Tibial nerve (tissue), 4 donors: ENCODE measurements around the gene TRPM1. TPM values are rescaled to one million over a fixed set of nuclear protein-coding genes. Genes with fewer than 3 reads are reported as not detected.
"Not testable (repeated sequence)": the region's sequence is repeated elsewhere in the genome, so short reads cannot be mapped to it uniquely, and the experiment has no call there.

Source experiments
- DNase-seq, 2 donors: peaks; one replicate each; pipeline ENCODE4 v3.0.0-alpha.2; 2019; ENCODE audit warnings: low spot score in 2 of 2
- H3K27ac ChIP-seq, 4 donors: fragments of 200-600 bp; sonication (generic) in 3 of 4; one replicate each; pipeline ENCODE4 v1.5.1; 2017 to 2019; ENCODE audit warnings: mild to moderate bottlenecking in 1 of 4
- H3K27me3 ChIP-seq, 2 donors: fragments of 200-600 bp; sonication (generic) in 1 of 2; one replicate each; pipeline versions ENCODE4 v1.5.1 to v1.6.0; 2017 to 2019
- H3K36me3 ChIP-seq, 3 donors: fragments of 200-600 bp; sonication (generic); one replicate each; pipeline ENCODE4 v1.5.1; 2018 to 2019
- H3K4me1 ChIP-seq, 4 donors: fragments of 200-600 bp; sonication (generic) in 3 of 4; one replicate each; pipeline ENCODE4 v1.5.1; 2017 to 2019
- H3K4me3 ChIP-seq, 4 donors: fragments of 200-600 bp; sonication (generic) in 3 of 4; one replicate each; pipeline ENCODE4 v1.5.1; 2017 to 2019; ENCODE audit warnings: mild to moderate bottlenecking in 1 of 4, moderate library complexity in 1 of 4
- H3K9me3 ChIP-seq, 4 donors: fragments of 200-600 bp; sonication (generic) in 3 of 4; one replicate each; pipeline ENCODE4 v1.5.1; 2017 to 2019
- CTCF ChIP-seq, 5 experiments: fragments of 200-600 bp in 3 of 5; fragments of 450-650 bp in 2 of 5; sonication (generic) in 3 of 5; IDR thresholded peaks; one replicate each; pipeline ENCODE4 v1.5.1; 2016 to 2019; ENCODE audit warnings: antibody characterized with exemption in 5 of 5, mild to moderate bottlenecking in 3 of 5, moderate library complexity in 2 of 5
- EP300 ChIP-seq, 2 donors: sonication (generic); formaldehyde crosslinking; IDR thresholded peaks; one replicate each; pipeline ENCODE4 v1.6.1; 2017; ENCODE audit warnings: antibody characterized with exemption in 2 of 2, mild to moderate bottlenecking in 1 of 2
- POLR2A ChIP-seq, 2 donors: fragments of 450-650 bp; IDR thresholded peaks; one replicate each; pipeline ENCODE4 v1.6.1; 2017; ENCODE audit warnings: antibody characterized with exemption in 2 of 2, mild to moderate bottlenecking in 2 of 2, moderate library complexity in 2 of 2
- WGBS, 2 donors: methylation state at CpG; one replicate each; pipeline ENCODE4 v1.1.5; 2018; 5-methylcytosine and 5-hydroxymethylcytosine counted together
- total RNA-seq, 4 donors: library from RNA; depleted of rRNA; stranded (reverse); fragments of >200 nt; gene quantifications; one replicate each; pipeline ENCODE4 v1.1.0, GENCODE V29; 2016

TRPM1 gene
- total RNA-seq, 4 donors from 2014 or later, result not detected

DNA sequence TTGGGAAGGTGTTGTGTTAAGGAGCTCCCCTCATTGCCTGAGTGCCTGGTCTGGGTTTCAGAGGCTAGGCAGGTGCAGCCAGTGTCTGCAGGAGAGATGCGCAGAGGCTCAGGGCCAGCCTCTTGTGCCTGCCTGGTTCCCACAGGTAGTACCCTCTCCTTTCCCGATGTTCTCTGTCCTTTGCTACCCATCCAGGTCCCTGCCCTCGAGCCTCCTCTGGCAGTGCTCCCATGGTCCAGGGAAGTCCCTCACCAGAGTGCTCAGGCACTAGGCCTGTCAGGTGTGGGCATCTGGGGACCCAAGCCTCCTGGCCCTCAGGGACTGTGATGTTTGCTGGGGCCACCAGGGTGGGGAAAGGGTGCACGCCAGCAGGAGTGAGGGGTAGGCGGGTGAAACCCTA is 5.0 kb downstream of the TRPM1 start:
- DNase-seq, result no peak
- no peak overlapping the region for H3K27ac ChIP-seq
- peaks cover 0 to 6% (median 0%) of the 10 kb centered on the region in 4 donors for H3K4me1 ChIP-seq
- TF ChIP-seq POLR2A (IDR thresholded peaks at IDR 0.05) (no peak), EP300 (IDR thresholded peaks at IDR 0.05) (no peak), CTCF (IDR thresholded peaks at IDR 0.05) (no peak)
- H3K4me3 ChIP-seq, result no peak overlapping the region
- WGBS, 2 donors, result 66 to 90% methylated on average over 3 to 5 of the region's 5 CpGs
- no peaks in the 10 kb centered on the region for H3K9me3 ChIP-seq
- no peaks in the 10 kb centered on the region for H3K27me3 ChIP-seq
- no peaks in the 10 kb centered on the region for H3K36me3 ChIP-seq

DNA sequence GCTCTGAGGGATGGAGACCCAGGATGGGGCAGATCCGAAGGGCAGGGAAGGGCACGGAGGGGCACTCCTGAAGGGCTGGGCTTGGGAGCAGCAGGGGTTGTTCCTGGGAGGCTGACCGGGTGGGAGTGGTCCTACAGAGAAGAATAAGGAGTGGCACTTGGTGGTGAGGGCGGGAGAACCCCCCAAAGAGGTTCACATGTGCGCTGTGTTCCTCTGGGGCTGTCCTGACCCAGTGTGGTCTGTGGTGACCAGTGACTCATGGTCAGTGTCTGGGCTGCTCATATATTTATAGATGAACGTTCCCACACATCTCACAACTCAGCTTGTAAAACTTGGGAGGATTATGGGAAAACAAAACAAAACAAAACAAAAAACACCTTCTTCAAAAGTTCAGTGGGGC is 10.0 kb downstream of the TRPM1 start:
- Histone ChIP-seq H3K36me3 (no peaks in the 10 kb centered on the region), H3K27ac (no peak overlapping the region), H3K9me3 (no peaks in the 10 kb centered on the region), H3K4me1 (no peaks in the 10 kb centered on the region), H3K4me3 (no peak overlapping the region), H3K27me3 (no peaks in the 10 kb centered on the region)
- DNase-seq, result no peak
- WGBS, 2 donors, result 76 to 83% methylated on average over 6 of the region's 6 CpGs
- no peak for TF ChIP-seq CTCF (IDR thresholded peaks at IDR 0.05)
- no peak for TF ChIP-seq POLR2A (IDR thresholded peaks at IDR 0.05)
- no peak for TF ChIP-seq EP300 (IDR thresholded peaks at IDR 0.05)

DNA sequence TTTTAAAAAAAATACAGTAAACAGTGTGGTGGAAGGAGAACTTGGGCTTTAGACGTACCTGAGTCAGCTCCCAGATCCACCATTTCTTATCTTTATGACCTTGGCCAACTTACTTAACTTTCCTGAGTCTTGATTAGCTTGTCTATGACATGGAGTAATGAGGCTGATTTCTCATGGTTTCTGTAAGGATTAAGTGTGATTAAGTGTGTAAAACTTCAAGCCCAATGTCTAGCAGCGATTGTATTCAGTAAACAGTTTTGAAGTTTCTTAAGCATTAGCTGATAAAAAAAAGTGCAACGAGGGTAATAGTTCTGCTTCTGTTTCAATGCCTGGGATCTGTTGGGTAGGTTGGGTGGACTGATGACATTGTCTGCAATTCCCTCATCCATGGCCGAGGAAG is 10.8 kb downstream of the TRPM1 start:
- WGBS, 2 donors, result 84% methylated on average over 4 of the region's 4 CpGs
- DNase-seq, result no peak

GRCh38 chr15:31089368-31090047 is 12.0 kb downstream of the TRPM1 start:
- no peak for DNase-seq
- no peaks in the 10 kb centered on the region for H3K4me1 ChIP-seq
- H3K27me3 ChIP-seq, result no peaks in the 10 kb centered on the region
- H3K4me3 ChIP-seq, result no peak overlapping the region
- no peaks in the 10 kb centered on the region for H3K36me3 ChIP-seq
- no peak overlapping the region for H3K27ac ChIP-seq
- no peaks in the 10 kb centered on the region for H3K9me3 ChIP-seq
- WGBS, 2 donors, result 62 to 70% methylated on average over 17 to 18 of the region's 18 CpGs
- TF ChIP-seq CTCF (IDR thresholded peaks at IDR 0.05) (no peak), POLR2A (IDR thresholded peaks at IDR 0.05) (no peak), EP300 (IDR thresholded peaks at IDR 0.05) (no peak)

More for the DNA sequence above, 10.8 kb downstream of the TRPM1 start:
- no peak overlapping the region for H3K4me3 ChIP-seq
- no peaks in the 10 kb centered on the region for H3K4me1 ChIP-seq
- H3K27me3 ChIP-seq, result no peaks in the 10 kb centered on the region
- TF ChIP-seq POLR2A (IDR thresholded peaks at IDR 0.05), result no peak
- TF ChIP-seq CTCF (IDR thresholded peaks at IDR 0.05), result no peak
- no peak for TF ChIP-seq EP300 (IDR thresholded peaks at IDR 0.05)
- H3K36me3 ChIP-seq, result no peaks in the 10 kb centered on the region
- no peaks in the 10 kb centered on the region for H3K9me3 ChIP-seq
- H3K27ac ChIP-seq, result no peak overlapping the region

DNA sequence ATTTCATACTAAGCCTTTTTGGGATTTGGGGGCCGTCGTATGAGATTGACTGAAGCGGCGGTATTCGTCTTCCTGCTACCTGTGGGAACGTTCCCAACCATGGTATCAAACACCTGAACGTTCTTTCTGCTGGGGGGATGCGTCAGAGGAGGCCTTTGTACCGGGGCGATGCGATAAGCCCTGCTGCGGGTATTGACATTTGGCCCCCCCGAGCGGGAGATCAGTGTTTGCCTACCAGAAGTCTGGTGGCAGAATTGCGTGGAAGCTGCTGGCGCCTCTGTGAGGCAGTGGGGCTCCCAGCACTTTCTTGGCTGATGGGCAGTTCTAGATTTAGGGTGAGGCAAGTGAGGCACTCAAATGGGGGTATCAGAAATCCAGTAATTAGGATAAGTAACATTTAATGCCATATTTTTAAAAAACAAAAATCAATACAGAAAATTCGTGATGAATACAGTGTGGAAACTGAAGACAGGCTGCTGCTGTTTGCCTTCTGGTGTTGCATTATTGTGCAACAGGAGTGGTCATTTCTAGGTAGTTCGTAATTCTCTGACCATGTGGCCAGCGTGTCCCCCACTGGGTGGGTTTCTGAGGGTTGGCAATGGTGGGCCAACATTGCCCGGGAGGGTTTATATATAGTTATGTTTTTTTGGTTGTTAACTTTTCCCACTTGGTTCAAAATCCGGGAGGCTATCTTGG is 12.7 kb downstream of the TRPM1 start:
- DNase-seq, result no peak
- H3K4me1 ChIP-seq, result peaks cover 0 to 2% (median 0%) of the 10 kb centered on the region in 4 donors
- 93% methylated on average over 21 of the region's 21 CpGs for WGBS, 2 donors

GRCh38 chr15:31088041-31088440 is 13.5 kb downstream of the TRPM1 start:
- not testable (repeated sequence) for H3K4me1 ChIP-seq, H3K27ac ChIP-seq, DNase-seq, H3K27me3 ChIP-seq, H3K9me3 ChIP-seq, H3K4me3 ChIP-seq, H3K36me3 ChIP-seq
- 81 to 83% methylated on average over 8 of the region's 8 CpGs for WGBS, 2 donors

More for the DNA sequence above, 12.7 kb downstream of the TRPM1 start:
- no peak overlapping the region for H3K4me3 ChIP-seq
- H3K27ac ChIP-seq, result no peak overlapping the region
- TF ChIP-seq POLR2A (IDR thresholded peaks at IDR 0.05), result no peak
- TF ChIP-seq CTCF (IDR thresholded peaks at IDR 0.05), result no peak
- no peak for TF ChIP-seq EP300 (IDR thresholded peaks at IDR 0.05)
- no peaks in the 10 kb centered on the region for H3K9me3 ChIP-seq
- H3K36me3 ChIP-seq, result no peaks in the 10 kb centered on the region
- no peaks in the 10 kb centered on the region for H3K27me3 ChIP-seq
